ENCODE data around the gene APOC4.

Gene APOC4

GRCh38 chr19:44973982-44974735, 32.1 kb downstream of the APOC4 start:
- Histone ChIP-seq H3K4me3 (ENCODE audit: low read depth, low read length) (no peak overlapping the region), H3K9me3 (ENCODE audit: control insufficient read depth, insufficient read depth, low read depth, low read length) (no peaks in the 10 kb centered on the region), H3K36me3 (ENCODE audit: control insufficient read depth in 2 of 2, insufficient read depth in 1 of 2, low read length in 2 of 2) (peaks cover 44 to 72% of the 10 kb centered on the region in 2 experiments), H3K27ac (ENCODE audit: extremely low read depth, low read depth, low read length) (no peak overlapping the region), H3K4me1 (ENCODE audit: control insufficient read depth, insufficient read depth, low read length) (no peaks in the 10 kb centered on the region)
- ChIA-PET CTCF (interaction anchor here (0.7 kb wide), 1 partner anchor 22 kb away, joined by 4 read pairs; no protein-coding TSS in a partner anchor), POLR2A (interaction anchor here (1.5 kb wide), 1 partner anchor 19 kb away, joined by 4 read pairs; the partner anchor contains the start of gene CLPTM1)
- no peak for TF ChIP-seq ZNF114 (tag by site-specific recombination; IDR thresholded peaks at IDR 0.05)
- no peak for TF ChIP-seq HOXA7 (CRISPR knock-in tag; IDR thresholded peaks at IDR 0.05; ENCODE audit: borderline replicate concordance)
- no peak for TF ChIP-seq ZNF530 (tag by site-specific recombination; IDR thresholded peaks at IDR 0.05; ENCODE audit: low read depth)
- TF ChIP-seq ZNF514 (tag by site-specific recombination; IDR thresholded peaks at IDR 0.05), result no peak
- no peak for TF ChIP-seq ZBTB21 (tag by site-specific recombination; IDR thresholded peaks at IDR 0.05)
- TF ChIP-seq SP3 (tag by site-specific recombination; IDR thresholded peaks at IDR 0.05), result no peak

DNA sequence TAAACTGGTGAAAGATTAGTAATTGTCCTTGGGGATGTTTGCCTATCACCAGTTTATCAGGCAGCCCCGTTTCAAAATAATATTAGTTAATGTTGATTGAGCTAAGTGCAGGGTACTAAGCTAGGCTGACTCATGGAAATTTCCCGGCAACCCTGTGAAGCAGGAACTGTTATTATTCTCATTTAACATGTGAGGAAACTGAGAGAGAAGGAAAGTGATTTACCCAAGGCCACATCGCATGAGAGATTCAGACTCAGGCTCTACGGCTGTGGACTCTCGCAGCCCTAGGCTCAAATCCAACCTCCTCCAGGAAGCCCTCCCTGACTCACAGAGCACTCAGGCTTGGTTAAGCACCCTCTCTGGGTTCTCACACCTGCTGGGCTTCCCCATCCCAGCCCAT, 32.8 kb downstream of the APOC4 start:
- TF ChIP-seq KLF8 (tag by site-specific recombination; IDR thresholded peaks at IDR 0.05) (no peak), KLF10 (tag by site-specific recombination; IDR thresholded peaks at IDR 0.05) (no peak), GLI2 (tag by site-specific recombination; IDR thresholded peaks at IDR 0.05; ENCODE audit: borderline replicate concordance, low read depth) (no peak), ZNF692 (tag by site-specific recombination; IDR thresholded peaks at IDR 0.05) (no peak), ZNF169 (tag by site-specific recombination; IDR thresholded peaks at IDR 0.05) (no peak), ZNF558 (tag by site-specific recombination; IDR thresholded peaks at IDR 0.05) (no peak), ZNF544 (tag by site-specific recombination; IDR thresholded peaks at IDR 0.05) (no peak), ZNF37A (tag by site-specific recombination; IDR thresholded peaks at IDR 0.05) (no peak), ZNF423 (tag by site-specific recombination; IDR thresholded peaks at IDR 0.05) (no peak), ZSCAN16 (tag by site-specific recombination; IDR thresholded peaks at IDR 0.05) (no peak), ZNF214 (tag by site-specific recombination; IDR thresholded peaks at IDR 0.05; ENCODE audit: borderline replicate concordance) (no peak), ZNF404 (tag by site-specific recombination; IDR thresholded peaks at IDR 0.05) (no peak), ZNF354C (tag by site-specific recombination; IDR thresholded peaks at IDR 0.05; ENCODE audit: borderline replicate concordance, low read depth) (no peak), ZNF580 (tag by site-specific recombination; IDR thresholded peaks at IDR 0.05) (no peak)
- TF ChIP-seq, protein P1, sequence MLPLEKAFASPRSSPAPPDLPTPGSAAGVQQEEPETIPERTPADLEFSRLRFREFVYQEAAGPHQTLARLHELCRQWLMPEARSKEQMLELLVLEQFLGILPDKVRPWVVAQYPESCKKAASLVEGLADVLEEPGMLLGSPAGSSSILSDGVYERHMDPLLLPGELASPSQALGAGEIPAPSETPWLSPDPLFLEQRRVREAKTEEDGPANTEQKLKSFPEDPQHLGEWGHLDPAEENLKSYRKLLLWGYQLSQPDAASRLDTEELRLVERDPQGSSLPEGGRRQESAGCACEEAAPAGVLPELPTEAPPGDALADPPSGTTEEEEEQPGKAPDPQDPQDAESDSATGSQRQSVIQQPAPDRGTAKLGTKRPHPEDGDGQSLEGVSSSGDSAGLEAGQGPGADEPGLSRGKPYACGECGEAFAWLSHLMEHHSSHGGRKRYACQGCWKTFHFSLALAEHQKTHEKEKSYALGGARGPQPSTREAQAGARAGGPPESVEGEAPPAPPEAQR (tag by site-specific recombination; IDR thresholded peaks at IDR 0.05), result no peak
- no peaks in the 10 kb centered on the region for H3K9me3 ChIP-seq (ENCODE audit: control insufficient read depth, insufficient read depth, low read depth, low read length)
- H3K4me3 ChIP-seq (ENCODE audit: low read depth, low read length), result no peak overlapping the region
- ChIA-PET CTCF (interaction anchor here (1.3 kb wide), 1 partner anchor 11 kb away, joined by 4 read pairs; no protein-coding TSS in a partner anchor), POLR2A (interaction anchor here (0.6 to 1.5 kb wide), 2 partner anchors 20 to 381 kb away, joined by 3 to 4 read pairs; partner anchors contain the start of gene CLPTM1)
- no peaks in the 10 kb centered on the region for H3K4me1 ChIP-seq (ENCODE audit: control insufficient read depth, insufficient read depth, low read length)
- H3K36me3 ChIP-seq (ENCODE audit: control insufficient read depth in 2 of 2, insufficient read depth in 1 of 2, low read length in 2 of 2), result peaks cover 48 to 74% of the 10 kb centered on the region in 2 experiments
- no peak overlapping the region for H3K27ac ChIP-seq (ENCODE audit: extremely low read depth, low read depth, low read length)
